HG03196 (cell line): Measurements from ENCODE around the gene PNLDC1.

Source experiments
- ATAC-seq: cut with Tn5 transposase; IDR thresholded peaks from one replicate; pipeline ENCODE4 v1.9.1; 2021; ENCODE audit not compliant: unreplicated experiment

PNLDC1 gene, protein sequence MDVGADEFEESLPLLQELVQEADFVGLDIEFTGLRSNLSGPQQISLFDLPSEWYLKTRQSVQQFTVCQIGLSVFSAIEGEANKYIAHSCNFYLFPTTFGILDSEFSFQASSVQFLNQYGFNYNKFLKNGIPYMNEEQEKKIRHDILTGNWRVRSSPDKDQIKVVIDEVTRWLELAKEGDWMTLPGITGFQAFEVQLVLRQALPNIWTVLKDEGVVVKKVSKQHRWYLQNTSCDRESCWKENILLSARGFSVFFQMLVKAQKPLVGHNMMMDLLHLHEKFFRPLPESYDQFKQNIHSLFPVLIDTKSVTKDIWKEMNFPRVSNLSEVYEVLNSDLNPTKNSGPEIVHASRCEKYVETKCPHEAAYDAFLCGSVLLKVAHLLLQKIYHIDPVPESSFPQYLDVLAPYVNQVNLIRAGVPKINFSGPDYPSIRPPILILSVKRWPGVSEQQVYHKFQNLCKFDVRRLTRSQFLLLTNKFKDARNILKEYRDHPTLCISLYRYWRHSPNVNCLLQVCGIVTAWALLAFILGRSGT

DNA sequence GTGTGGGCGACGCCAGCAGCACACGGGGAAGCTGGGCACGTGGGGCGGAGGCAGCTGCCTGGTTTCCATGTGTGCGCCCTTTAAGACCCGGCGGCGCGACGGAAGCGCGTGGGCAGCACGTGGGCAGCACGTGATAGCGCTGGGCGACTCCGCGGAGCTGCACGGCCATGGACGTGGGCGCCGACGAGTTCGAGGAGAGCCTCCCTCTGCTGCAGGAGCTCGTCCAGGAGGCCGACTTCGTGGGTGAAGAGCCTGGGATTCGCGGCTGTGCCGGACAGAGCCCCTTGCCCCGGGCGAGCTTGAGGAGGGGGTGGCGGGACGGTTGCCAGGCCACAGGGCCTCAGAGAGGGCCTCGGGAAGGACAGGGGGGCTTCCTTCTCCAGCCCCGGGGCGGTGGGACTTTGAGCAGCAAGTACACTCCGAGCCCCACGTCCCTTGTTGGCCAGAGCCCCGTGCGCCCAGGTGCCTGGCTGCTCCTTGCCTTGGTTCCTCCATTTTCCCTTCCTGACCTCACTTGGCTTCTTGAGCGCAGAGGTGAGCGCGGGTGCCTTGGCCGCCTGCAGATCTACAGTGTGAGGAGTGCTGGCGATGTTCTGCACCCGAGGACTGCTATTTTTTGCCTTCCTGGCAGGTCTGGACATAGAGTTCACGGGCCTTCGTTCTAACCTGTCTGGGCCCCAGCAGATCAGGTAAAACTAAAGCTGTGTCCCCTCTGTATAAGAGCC is at the start of gene PNLDC1:
TSS of gene PNLDC1 (plus strand) at position 136 of the 725 bp plus-strand sequence. CDS start at position 168, 32 bp downstream.
- ATAC-seq, result no peak

DNA sequence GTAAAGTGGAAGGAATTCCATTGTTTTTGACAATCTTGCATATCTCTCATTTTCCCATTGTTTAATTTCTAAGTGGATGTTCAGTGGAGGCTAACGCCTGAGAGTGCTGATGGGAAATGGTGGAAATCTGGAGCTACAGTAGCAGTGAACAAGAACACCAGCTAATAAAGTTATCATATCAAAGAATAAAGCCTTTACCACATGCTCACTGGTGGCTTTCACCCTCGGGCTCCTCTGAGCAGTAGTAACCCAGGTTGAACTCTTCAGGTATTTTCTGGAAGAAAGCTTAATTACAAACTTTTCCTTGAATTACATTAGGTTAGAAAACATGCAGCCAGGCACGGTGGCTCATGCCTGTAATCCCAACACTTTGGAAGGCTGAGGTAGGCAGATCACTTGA is 48.6 kb upstream of the PNLDC1 start:
- ATAC-seq, result no peak

DNA sequence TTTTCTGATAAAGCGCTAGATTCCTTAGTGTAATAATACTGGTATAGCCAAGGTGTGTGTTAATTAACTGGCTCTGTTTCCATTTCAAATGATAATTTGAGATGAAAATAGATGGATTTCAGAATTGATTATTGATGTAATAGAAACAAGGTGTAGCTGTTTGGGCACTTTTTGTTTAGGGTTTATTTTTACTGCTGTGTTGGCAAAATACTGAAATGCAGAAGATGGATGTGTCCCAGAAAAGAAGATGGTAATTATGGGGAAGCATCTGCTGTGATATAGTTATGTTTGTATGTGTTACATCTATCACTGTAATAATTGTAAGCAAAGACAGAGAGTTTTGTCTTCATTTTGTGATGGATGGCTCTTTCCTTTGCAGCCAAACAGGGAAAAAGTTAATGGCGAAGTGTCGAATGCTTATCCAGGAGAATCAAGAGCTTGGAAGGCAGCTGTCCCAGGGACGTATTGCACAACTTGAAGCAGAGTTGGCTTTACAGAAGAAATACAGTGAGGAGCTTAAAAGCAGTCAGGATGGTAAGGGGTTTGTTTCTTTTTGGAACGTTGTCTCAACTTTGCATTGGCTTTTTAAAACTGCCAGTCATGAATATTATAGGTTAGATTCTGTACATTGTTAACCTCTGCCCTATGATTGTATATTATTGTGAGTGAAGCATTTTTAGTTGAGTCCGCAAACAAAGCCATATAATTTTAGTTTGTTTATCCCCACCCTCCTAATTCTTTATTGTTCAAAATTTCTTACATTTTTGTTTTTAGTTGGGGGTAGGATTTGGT is 46.8 kb upstream of the PNLDC1 start:
- ATAC-seq, result no peak

DNA sequence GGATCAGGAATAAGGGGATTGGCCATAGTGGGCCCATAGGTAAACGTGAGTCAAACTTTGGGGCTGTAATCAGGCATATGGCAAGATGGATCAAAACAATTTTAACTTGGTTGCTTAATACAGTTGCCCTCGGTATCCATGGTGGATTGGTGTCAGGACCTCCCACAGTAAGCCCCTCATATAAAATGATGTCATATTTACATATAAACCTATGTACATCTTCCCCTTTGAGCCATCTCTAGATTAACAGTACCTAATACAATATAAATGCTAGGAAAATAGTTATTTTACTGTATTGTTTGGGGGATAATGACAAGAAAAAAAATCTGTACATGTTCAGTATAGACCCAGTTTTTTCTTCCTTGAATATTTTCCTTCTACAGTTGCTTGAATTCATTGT is 45.7 kb upstream of the PNLDC1 start:
- ATAC-seq, result no peak

DNA sequence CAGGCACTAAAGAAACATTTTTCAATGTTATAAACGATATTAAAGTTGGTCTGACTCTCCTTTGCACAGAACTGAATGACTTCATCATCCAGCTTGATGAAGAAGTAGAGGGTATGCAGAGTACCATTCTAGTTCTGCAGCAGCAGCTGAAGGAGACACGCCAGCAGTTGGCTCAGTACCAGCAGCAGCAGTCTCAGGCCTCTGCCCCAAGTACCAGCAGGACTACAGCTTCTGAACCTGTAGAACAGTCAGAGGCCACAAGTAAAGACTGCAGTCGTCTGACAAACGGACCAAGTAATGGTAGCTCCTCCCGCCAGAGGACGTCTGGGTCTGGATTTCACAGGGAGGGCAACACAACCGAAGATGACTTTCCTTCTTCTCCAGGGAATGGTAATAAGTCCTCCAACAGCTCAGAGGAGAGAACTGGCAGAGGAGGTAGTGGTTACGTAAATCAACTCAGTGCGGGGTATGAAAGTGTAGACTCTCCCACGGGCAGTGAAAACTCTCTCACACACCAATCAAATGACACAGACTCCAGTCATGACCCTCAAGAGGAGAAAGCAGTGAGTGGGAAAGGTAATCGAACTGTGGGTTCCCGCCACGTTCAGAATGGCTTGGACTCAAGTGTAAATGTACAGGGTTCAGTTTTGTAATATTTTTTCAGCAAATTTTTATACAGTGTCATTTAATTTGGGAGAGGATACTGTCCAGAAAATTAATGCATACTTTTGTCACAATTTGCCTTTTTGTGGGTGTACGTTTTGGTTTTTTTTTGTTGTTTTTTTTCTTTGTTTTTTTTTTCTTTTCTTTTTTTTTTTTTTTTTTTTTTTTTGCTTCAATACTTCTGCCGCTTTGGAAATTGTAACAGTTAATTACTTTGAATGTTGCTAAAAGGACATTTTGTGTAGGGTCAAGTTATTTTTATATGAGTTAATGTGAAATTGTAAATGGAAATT is 44.8 kb upstream of the PNLDC1 start:
- ATAC-seq, result no peak

DNA sequence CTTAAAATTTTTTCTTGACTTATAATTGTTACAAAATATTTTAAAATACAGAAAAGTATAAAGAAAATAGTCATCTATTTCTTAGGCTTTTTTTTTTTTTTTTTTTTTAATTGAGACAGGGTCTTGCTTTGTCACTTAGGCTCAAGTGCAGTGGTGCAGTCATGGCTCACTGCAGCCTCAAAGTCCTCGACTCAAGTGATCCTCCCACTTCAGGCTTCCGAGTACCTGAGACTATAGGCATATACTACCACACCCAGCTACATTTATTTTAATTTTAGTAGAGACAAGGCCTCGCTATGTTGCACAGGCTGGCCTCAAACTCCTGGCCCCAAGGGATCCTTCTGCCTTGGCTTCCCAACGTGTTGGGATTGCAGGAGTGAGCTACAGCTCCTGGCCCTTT is 43.6 kb upstream of the PNLDC1 start:
- ATAC-seq, result no peak

DNA sequence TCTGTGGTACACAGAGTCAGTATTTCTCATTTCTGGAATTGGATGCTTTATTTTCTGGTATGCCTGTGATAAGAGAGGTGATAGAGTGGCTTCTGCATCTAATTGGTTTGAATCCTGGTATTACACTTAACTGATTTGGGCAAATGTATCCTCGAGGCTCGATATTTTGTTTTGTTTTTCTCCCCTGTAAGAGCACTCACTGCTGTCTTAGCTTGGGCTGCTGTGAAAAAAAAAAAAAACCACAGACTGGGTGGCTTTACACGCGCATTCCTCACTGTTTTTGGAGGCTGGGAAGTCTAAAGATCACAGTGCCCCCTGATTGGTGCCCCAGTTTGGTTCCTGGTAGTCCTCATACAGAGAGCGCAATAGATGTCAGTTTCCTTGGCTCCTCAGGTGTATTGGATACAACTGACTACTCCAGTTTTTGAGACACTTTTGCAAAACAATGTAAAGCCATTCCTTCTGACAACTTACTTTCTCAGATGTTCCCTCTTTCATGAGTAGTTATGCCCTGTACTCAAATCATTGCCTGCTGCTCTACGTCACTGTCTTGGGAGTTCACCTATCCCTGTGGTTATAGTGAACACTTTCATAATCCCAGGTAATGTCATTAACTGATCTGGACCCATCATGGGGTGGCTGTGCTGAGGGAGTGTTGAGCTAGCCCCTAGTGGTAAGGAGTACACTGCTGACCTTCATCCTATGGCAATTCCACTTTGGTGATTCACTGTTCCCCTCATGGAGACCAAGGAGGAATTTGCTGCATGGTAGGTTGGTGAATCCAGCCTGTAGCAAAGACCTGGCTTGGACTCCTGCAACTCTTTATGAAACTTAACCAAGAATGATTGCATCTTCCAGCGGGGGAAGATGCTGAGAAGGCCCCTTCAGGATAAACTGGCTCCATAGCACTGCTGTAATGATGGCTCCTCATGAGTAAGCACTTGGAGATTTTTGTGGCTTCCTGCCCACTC is 41.8 kb upstream of the PNLDC1 start:
- no peak for ATAC-seq

DNA sequence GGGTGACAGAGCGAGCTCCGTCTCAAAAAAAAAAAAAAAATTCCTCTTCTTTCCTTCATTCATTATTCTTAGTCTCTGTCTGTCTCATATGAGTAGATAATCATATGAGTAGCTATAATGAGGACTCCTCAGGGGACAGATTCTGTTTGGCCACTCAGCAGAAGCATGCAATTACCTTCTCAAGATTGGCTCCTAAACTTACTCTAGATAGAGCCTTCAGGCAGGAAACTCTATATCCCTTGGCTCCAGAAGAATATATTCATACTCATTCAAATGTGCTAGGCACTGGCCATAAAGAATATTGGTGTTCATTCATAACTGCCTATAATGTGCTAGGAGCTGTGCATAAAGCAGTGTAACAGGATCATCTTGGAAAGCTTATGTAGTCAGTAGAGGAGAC is 40.4 kb upstream of the PNLDC1 start:
- ATAC-seq, result no peak

DNA sequence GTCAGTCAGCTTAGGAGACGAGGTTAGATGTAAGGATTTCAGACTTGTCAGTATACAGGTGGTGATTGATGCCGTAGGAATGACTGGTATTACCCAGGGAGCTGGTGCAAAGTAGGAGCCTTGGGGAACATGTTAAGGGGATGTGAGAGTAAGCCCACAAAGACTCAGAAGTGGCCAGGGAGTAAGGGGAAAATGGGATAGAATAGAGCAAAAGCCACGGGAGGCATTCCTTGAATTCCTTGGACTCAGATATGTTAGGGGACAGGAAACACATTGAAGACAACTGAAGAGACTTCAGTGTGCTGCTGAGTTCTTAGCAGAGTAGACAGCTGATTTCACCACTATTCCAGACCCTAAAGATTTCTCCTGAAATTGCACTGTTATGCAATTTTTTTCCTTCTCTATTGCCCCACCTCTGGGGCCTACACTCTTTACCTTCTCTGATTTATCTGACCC is 39.4 kb upstream of the PNLDC1 start:
- no peak for ATAC-seq

DNA sequence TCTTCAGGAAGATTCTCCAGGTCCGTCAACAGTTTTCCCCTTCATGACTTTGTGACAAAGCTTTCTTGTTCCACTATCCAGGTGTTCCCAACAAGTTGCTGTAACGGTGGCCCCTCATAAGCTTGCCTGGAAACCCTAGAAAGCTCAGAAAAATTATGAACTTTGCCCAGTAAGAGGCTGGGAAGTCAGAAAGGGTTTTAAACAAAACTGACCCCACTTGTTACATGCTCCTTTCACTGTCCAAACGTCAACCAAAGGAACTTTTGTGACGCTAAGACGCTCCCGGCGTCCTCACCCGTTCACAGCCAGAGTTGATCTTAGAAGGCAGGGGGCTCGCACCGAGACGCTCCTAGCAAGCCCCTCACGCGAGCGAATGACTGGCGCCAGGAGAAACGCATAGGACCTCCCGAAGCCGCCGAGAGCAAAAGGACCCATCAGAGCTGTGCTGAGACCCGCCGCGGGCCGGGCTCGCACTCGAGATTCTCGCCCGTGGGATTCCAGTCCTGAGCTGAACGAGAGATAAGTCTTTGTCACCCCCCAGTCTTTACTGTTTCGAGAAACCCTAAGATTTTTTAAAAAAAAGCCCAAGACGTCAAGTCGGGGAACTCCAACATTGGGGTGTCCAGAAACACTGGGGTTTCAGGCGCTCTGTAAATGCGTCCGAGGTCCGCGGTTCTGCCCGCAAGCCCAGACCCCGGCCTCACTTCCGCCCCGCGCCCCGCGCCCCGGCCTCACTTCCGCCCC is 38.8 kb upstream of the PNLDC1 start:
- ATAC-seq, result peak; percentile 8

DNA sequence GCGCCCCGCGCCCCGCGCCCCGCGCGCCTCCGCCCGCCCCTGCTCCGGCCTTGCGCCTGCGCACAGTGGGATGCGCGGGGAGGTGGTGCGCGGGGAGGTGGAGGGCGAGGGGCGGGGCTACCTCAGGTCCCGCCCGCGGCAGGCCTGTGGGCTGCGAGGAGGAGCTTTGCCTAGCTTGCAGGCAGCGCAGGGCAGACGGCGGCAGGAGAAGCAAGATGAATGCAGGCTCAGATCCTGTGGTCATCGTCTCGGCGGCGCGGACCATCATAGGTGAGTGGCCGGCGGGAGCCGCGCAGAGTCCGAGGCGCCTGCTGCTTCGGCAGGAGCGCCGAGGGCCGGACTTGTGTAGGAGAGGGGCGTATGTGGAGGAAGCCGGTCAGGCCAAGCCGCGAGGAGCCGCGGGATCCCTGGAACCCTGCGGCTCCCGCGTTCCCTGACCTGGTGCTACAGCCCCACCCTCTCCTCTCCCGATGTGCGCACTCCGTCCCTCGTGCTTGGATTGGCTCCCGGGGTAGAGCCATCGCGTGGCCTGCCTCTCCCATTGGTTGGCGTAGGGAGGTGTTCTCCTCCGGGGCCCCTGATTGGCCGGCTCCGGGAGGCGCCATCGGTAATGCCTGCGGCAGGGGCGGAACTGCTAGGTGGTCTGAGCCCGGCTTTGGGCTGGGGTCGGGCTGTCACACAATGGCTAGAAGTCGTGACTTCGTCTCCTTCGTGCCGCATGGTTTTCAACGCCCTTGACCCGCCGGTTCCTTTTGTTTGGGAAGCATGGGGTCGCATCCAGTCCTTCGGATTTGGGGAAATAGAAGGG is 38.0 kb upstream of the PNLDC1 start, which contains the start of gene ACAT2:
TSS of gene ACAT2 (plus strand) at position 173 of the 808 bp plus-strand sequence. CDS start at position 216, 43 bp downstream.
- ATAC-seq, result peak; percentile 97

DNA sequence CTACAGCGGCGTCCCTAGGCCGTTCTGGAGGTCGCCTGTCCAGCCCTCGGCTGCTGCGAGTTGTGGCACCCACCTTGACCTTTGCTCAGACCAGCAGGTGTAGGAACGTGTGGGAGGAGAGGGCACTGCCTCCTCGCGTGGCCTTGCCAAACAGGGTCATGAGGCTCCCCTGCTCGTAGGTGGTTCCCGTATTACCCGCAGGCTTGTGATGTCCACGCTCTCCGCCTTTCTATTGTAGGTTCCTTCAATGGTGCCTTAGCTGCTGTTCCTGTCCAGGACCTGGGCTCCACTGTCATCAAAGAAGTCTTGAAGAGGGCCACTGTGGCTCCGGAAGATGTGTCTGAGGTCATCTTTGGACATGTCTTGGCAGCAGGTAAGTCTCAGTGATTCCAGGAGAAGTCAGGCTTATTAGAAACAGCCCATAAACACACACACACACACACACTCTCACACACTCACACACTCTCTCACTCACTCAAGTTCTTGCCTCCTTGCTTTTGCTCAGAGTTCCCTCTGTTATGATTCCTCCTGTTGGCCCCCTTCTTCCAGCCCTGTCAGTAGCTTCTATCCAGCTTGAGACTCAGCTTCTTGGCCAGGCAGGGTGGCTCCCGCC is 37.3 kb upstream of the PNLDC1 start:
- no peak for ATAC-seq

DNA sequence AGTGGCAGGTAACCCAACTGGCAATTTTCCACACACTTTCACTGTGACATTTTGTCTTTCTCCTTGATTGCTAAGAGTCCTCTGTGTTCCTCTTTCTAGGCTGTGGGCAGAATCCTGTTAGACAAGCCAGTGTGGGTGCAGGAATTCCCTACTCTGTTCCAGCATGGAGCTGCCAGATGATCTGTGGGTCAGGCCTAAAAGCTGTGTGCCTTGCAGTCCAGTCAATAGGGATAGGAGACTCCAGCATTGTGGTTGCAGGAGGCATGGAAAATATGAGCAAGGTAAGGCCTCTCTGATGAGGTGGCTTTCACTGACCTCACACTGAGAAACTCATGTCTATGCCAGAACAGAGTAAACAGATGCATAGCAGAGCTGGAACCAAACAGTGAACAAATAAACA is 33.2 kb upstream of the PNLDC1 start:
- no peak for ATAC-seq

DNA sequence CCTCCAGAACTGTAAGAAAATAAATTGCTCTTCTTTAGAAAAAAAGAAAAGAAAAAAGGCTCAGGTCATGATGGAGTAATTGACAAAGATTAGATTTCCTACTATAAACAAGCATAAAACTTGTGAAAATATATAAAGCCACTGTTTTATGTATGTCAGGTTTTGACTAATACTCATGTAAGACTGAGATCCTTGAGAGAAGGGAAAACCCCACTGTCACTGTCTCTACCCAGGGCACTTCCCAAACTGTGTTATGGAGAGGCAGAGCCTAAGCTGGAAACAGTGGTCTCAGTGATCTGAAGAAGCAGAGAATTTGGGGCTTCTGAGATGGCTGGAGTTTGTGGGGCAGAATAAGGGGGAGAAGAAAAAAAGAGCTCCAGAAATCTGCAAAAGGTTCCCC is 30.6 kb upstream of the PNLDC1 start:
- no peak for ATAC-seq

DNA sequence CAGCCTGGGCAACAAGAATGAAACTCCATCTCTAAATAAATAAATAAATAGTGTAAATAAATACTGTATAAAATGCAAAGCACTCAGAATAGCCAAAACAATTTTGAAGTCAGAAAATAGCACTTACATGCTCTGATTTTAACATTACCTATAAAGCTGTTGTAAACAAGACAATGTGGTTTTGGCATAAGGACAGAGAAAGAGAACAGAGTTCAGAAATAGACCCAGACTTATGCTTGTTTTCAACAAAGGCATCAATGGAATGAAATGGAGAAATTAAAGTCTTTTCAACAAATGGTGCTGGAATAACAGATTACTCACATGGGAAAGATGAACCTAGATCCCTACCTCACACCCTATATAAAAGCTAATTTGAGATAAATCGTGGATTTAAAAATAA is 27.9 kb upstream of the PNLDC1 start:
- no peak for ATAC-seq

DNA sequence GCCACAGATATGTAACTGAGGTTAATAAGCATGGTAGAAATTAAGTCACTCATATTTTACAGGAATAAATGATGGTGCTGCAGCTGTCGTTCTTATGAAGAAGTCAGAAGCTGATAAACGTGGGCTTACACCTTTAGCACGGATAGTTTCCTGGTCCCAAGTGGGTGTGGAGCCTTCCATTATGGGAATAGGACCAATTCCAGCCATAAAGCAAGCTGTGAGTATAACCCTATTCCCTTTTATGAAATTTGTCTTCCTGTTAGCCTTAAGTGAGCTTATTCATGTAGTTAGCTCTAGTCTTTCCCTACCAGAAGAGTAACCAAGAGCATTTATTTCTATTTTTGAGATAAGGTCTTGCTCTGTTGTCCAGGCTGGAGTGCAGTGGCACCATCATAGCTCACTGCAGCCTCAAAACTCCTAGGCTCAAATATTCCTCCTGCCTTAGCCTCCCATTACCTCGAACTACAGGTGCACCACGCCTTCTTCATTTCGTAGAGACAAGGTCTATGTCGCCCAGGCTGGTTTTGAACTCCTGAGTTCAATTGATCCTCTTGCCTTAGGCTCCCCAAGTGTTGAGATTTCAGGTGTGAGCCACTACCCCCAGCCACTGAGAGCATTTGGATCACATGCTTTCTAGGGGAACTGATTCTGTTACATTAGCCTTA is 22.7 kb upstream of the PNLDC1 start:
- no peak for ATAC-seq
